Measurements from ENCODE around the gene DEFB132. TPM values are rescaled to one million over a fixed set of nuclear protein-coding genes. Genes with fewer than 3 reads are reported as not detected.
A peak's percentile ranks its signal among the peaks of the same experiment; 100 is the strongest.

Gene DEFB132
- total and polyA plus RNA-seq, 2 of the 13 experiments (the other 11 are each of a cell fraction or from before 2014, with no cell fraction given): not detected

GRCh38 chr20:290084-290831 lies 32.7 kb downstream of the DEFB132 start, which contains the start of gene C20orf96 (continued):
- TF ChIP-seq ZNF543 (CRISPR knock-in tag; IDR thresholded peaks at IDR 0.05) (no peak), SNAPC5 (CRISPR knock-in tag; IDR thresholded peaks at IDR 0.05; ENCODE audit: borderline replicate concordance) (no peak), CBX2 (IDR thresholded peaks at IDR 0.05; ENCODE audit: low read depth, low read length) (no peak), CBX2 (CRISPR knock-in tag; IDR thresholded peaks at IDR 0.05; ENCODE audit: low read depth) (no peak), U2AF1 (optimal IDR thresholded peaks at IDR 0.05; ENCODE audit: low read depth, low read length) (no peak), EEA1 (CRISPR knock-in tag; IDR thresholded peaks at IDR 0.05; ENCODE audit: borderline replicate concordance) (0 out of 2 replicates have a peak, but pooled peaks have one; percentile 27), JARID2 (CRISPR knock-in tag; IDR thresholded peaks at IDR 0.05; ENCODE audit: insufficient replicate concordance) (no peak), NFE2 (CRISPR knock-in tag; IDR thresholded peaks at IDR 0.05) (no peak), PTBP1 (IDR thresholded peaks at IDR 0.05; ENCODE audit: low read depth, low read length, poor library complexity, severe bottlenecking) (no peak), LCORL (IDR thresholded peaks at IDR 0.05) (no peak), LCORL (CRISPR knock-in tag; IDR thresholded peaks at IDR 0.05) (peak; percentile 13; the same call in 1 of the 2 replicates), SALL2 (CRISPR knock-in tag; IDR thresholded peaks at IDR 0.05) (peak; percentile 29; the same call in 1 of the 2 replicates), RCOR2 (CRISPR knock-in tag; IDR thresholded peaks at IDR 0.05) (peak; percentile 14; the same call in 1 of the 2 replicates), ZNF816 (CRISPR knock-in tag; IDR thresholded peaks at IDR 0.05; ENCODE audit: borderline replicate concordance) (0 out of 2 replicates have a peak, but pooled peaks have one; percentile 72), DRAP1 (CRISPR knock-in tag; IDR thresholded peaks at IDR 0.05) (peak; percentile 37; the same call in 1 of the 2 replicates), CEBPZ (IDR thresholded peaks at IDR 0.05; ENCODE audit: low read length) (no peak), ZNF781 (CRISPR knock-in tag; IDR thresholded peaks at IDR 0.05; ENCODE audit: borderline replicate concordance, not compliant biosample characterization) (no peak), MBD4 (IDR thresholded peaks at IDR 0.05; ENCODE audit: borderline replicate concordance, low read length) (no peak), THAP9 (CRISPR knock-in tag; IDR thresholded peaks at IDR 0.05; ENCODE audit: borderline replicate concordance) (peak; percentile 68; the same call in 1 of the 2 replicates), CENPX (CRISPR knock-in tag; IDR thresholded peaks at IDR 0.05) (no peak), AGO1 (IDR thresholded peaks at IDR 0.05; ENCODE audit: low read depth, low read length, poor library complexity, severe bottlenecking) (no peak), RBM22 (optimal IDR thresholded peaks at IDR 0.05; ENCODE audit: low read length) (peak; percentile 97), STAT5B (CRISPR knock-in tag; IDR thresholded peaks at IDR 0.05) (no peak)

Data from HepG2 (cell line).